SK-N-SH treated with all-trans-retinoic acid at 6 μM for 48 hours (cell line): ENCODE data around the gene ZHX3.

Experiments used
- ARNTL ChIP-seq: fragments of 450-650 bp; formaldehyde crosslinking; IDR thresholded peaks from 2 replicates; pipeline ENCODE4 v1.5.0; 2020; ENCODE audit warnings: low read depth, mild to moderate bottlenecking, moderate library complexity, borderline replicate concordance
- ISL1 ChIP-seq: fragments of 250-450 bp; sonication (Bioruptor Pico); IDR thresholded peaks from 2 replicates; pipeline ENCODE4 v2.1.2; 2022; ENCODE audit warnings: mild to moderate bottlenecking, moderate library complexity
- PATZ1 ChIP-seq: fragments of 250-450 bp; sonication (Bioruptor Pico); IDR thresholded peaks from 2 replicates; pipeline ENCODE4 v1.8.0; 2020; ENCODE audit warnings: mild to moderate bottlenecking, moderate library complexity, borderline replicate concordance
- RARB ChIP-seq: fragments of 250-450 bp; sonication (Bioruptor Pico); IDR thresholded peaks from 2 replicates; pipeline ENCODE4 v1.8.0; 2021; ENCODE audit warnings: mild to moderate bottlenecking, moderate library complexity
- ZFP3 ChIP-seq: fragments of 250-450 bp; sonication (Bioruptor Pico); IDR thresholded peaks from 2 replicates; pipeline ENCODE4 v1.5.0; 2020; ENCODE audit warnings: mild to moderate bottlenecking, moderate library complexity

- TF ChIP-seq PATZ1 (CRISPR knock-in tag) (no peak), ISL1 (no peak), ZFP3 (CRISPR knock-in tag) (no peak), RARB (CRISPR knock-in tag) (no peak), ARNTL (no peak)
Measured at GRCh38 chr20:41175201-41175651, 142.3 kb downstream of the ZHX3 start.
